HCT116 (cell line): ENCODE data around the gene ACSS1. TPM values are rescaled to one million over a fixed set of nuclear protein-coding genes. Genes with fewer than 3 reads are reported as not detected.

Experiments used
- ATAC-seq: fragments of 200-7000 bp; cut with Tn5 transposase; 2 replicates; pipeline ENCODE4 v1.9.1; 2020; ENCODE audit warnings: mild to moderate bottlenecking, moderate library complexity
- BruUV-seq: library from RNA; stranded (reverse); fragments of 400-500 nt; replicated peaks from 2 replicates; lab custom pipeline; 2021; lab: Mats Ljungman, UMichigan
- CTCF ChIA-PET: fragments of 300-600 bp; sonication (Branson Sonifier 250); formaldehyde crosslinking; loops from one replicate; lab custom pipeline; 2021; ENCODE audit warnings: antibody characterized with exemption; lab: Charles Lee
- POLR2A ChIA-PET: fragments of 300-600, 350-600 bp; sonication (Branson Sonifier 250); formaldehyde crosslinking; loops from one replicate; lab custom pipeline; 2021; ENCODE audit warnings: antibody characterized with exemption; lab: Charles Lee
- RAD21 ChIA-PET, 2 experiments: fragments of 300-600 bp; sonication (Branson Sonifier 250); formaldehyde crosslinking; loops; one replicate each; lab custom pipeline; 2023; ENCODE audit warnings: low total read pairs in 2 of 2; ENCODE audit not compliant: uncharacterized antibody in 2 of 2, unreplicated experiment in 2 of 2, low non-redundant PET in 1 of 2; lab: Charles Lee
- DNase-seq: peaks from one replicate; pipeline ENCODE4 v3.0.0-alpha.2; 2010; ENCODE audit warnings: low read depth, low spot score
- H2AFZ ChIP-seq: fragments of 200-600 bp; shearing (Covaris generic), sonication (generic); 2 replicates; pipeline ENCODE4 v1.6.1; 2017; ENCODE audit warnings: low read depth, mixed run types, mixed read lengths, antibody characterized with exemption, low read length; ENCODE audit not compliant: poor library complexity, severe bottlenecking
- H3K27ac ChIP-seq: 2 replicates; pipeline ENCODE4 v1.5.1; 2012; ENCODE audit warnings: low read depth, low read length
- H3K27me3 ChIP-seq: fragments of 200-600 bp; sonication (generic); 2 replicates; pipeline ENCODE4 v1.6.1; 2016; ENCODE audit warnings: mixed run types, low read length, mixed read lengths; ENCODE audit not compliant: insufficient read depth
- H3K36me3 ChIP-seq, 2 experiments: fragments of 200-500 bp in 1 of 2; fragments of 200-600 bp in 1 of 2; sonication (Bioruptor generic) in 1 of 2; sonication (generic) in 1 of 2; 2 replicates each; pipeline versions ENCODE4 v1.5.1 to v1.6.1; 2014 to 2016; ENCODE audit warnings: low read length in 2 of 2, inconsistent platforms in 1 of 2, mixed read lengths in 1 of 2, mixed run types in 1 of 2; ENCODE audit not compliant: insufficient read depth in 2 of 2, control insufficient read depth in 1 of 2
- H3K4me1 ChIP-seq, 2 experiments: fragments of 200-600 bp in 1 of 2; sonication (generic) in 1 of 2; 2 replicates each; pipeline versions ENCODE4 v1.5.1 to v1.6.1; 2012 to 2017; ENCODE audit warnings: low read length in 2 of 2, inconsistent platforms in 1 of 2, mild to moderate bottlenecking in 1 of 2, mixed read lengths in 1 of 2, mixed run types in 1 of 2, moderate library complexity in 1 of 2; ENCODE audit not compliant: insufficient read depth in 2 of 2, control insufficient read depth in 1 of 2
- H3K4me2 ChIP-seq: fragments of 200-600 bp; sonication (generic); 2 replicates; pipeline ENCODE4 v1.6.1; 2017; ENCODE audit warnings: mixed run types, low read length, mixed read lengths
- H3K4me3 ChIP-seq, 2 experiments: fragments of 200-600 bp in 1 of 2; sonication (generic) in 1 of 2; replicated peaks in 1 of 2; 2 replicates each; pipeline ENCODE4 v1.5.1; 2011 to 2016; ENCODE audit warnings: low read length in 2 of 2, control low read depth in 1 of 2, low read depth in 1 of 2, mild to moderate bottlenecking in 1 of 2, mixed read lengths in 1 of 2, mixed run types in 1 of 2
- H3K79me2 ChIP-seq: fragments of 200-600 bp; sonication (generic); 2 replicates; pipeline ENCODE4 v1.6.1; 2017; ENCODE audit warnings: mild to moderate bottlenecking, mixed run types, low read length, moderate library complexity, mixed read lengths; ENCODE audit not compliant: insufficient read depth
- H3K9ac ChIP-seq: fragments of 200-600 bp; sonication (generic); 2 replicates; pipeline ENCODE4 v1.6.1; 2016; ENCODE audit warnings: low read length, mixed read lengths
- H3K9me2 ChIP-seq: fragments of 200-600 bp; sonication (generic), shearing (Covaris generic); 2 replicates; pipeline ENCODE4 v1.6.1; 2017; ENCODE audit warnings: mixed run types, mild to moderate bottlenecking, moderate library complexity; ENCODE audit not compliant: insufficient read depth
- H3K9me3 ChIP-seq, 2 experiments: fragments of 200-500 bp in 1 of 2; fragments of 200-600 bp in 1 of 2; sonication (Bioruptor generic) in 1 of 2; sonication (generic) in 1 of 2; 2 replicates each; pipeline ENCODE4 v1.6.1; 2014 to 2017; ENCODE audit warnings: low read length in 2 of 2, mixed read lengths in 2 of 2, inconsistent platforms in 1 of 2, low read depth in 1 of 2, mild to moderate bottlenecking in 1 of 2, mixed run types in 1 of 2, moderate library complexity in 1 of 2; ENCODE audit not compliant: control insufficient read depth in 1 of 2, insufficient read depth in 1 of 2
- H4K20me1 ChIP-seq: fragments of 200-600 bp; sonication (generic), shearing (Covaris generic); 2 replicates; pipeline ENCODE4 v1.6.1; 2017; ENCODE audit warnings: mixed run types, mild to moderate bottlenecking, moderate library complexity; ENCODE audit not compliant: insufficient read depth
- CEBPB ChIP-seq: IDR thresholded peaks from 2 replicates; pipeline ENCODE4 v1.6.1; 2012; ENCODE audit warnings: low read depth
- EZH2 ChIP-seq: fragments of 200-600 bp; sonication (generic); IDR thresholded peaks from 2 replicates; pipeline ENCODE4 v1.6.1; 2017; ENCODE audit warnings: antibody characterized with exemption, mixed run types
- EZH2phosphoT487 ChIP-seq: fragments of 200-600 bp; IDR thresholded peaks from 2 replicates; pipeline ENCODE4 v1.6.1; 2018; ENCODE audit warnings: antibody characterized with exemption, borderline replicate concordance
- FOSL1 ChIP-seq: IDR thresholded peaks from 2 replicates; pipeline ENCODE4 v1.6.1; 2012; ENCODE audit warnings: low read depth
- POLR2AphosphoS5 ChIP-seq: IDR thresholded peaks from 2 replicates; pipeline ENCODE4 v1.6.1; 2011; ENCODE audit warnings: mild to moderate bottlenecking, low read depth, low read length, moderate library complexity
- SRF ChIP-seq: IDR thresholded peaks from 2 replicates; pipeline ENCODE4 v1.6.1; 2012; ENCODE audit warnings: low read depth
- ZFX ChIP-seq: fragments of 450-650 bp; IDR thresholded peaks from 2 replicates; pipeline ENCODE4 v1.6.1; 2017
- ZNF274 ChIP-seq: fragments of 200-500 bp; sonication (Bioruptor generic); IDR thresholded peaks from 2 replicates; pipeline ENCODE4 v1.6.1; 2014; ENCODE audit warnings: mild to moderate bottlenecking, low read depth, low read length, inconsistent platforms
- intact Hi-C: fragments of 100-400 bp; cut with micrococcal nuclease; formaldehyde crosslinking; loops from 2 replicates; pipeline ENCODE4 v1.10.0; 2022
- total RNA-seq: library from RNA; stranded (reverse); gene quantifications from one replicate; pipeline ENCODE4 v1.2.1, GENCODE V29; 2021; ENCODE audit not compliant: unreplicated experiment
- TF ChIP-seq, protein P1 (sequence below): IDR thresholded peaks from 2 replicates; pipeline ENCODE4 v1.6.1; 2012; ENCODE audit warnings: low read depth
- TF ChIP-seq, protein P2 (sequence below), 3 experiments: fragments of 200-600 bp in 1 of 3; sonication (generic) in 1 of 3; IDR thresholded peaks in 2 of 3; conservative IDR thresholded peaks in 1 of 3; 2 replicates each; pipeline ENCODE4 v1.5.1; 2012 to 2017; ENCODE audit warnings: low read depth in 2 of 3, low read length in 2 of 3, antibody characterized with exemption in 1 of 3, borderline replicate concordance in 1 of 3, control low read depth in 1 of 3, mild to moderate bottlenecking in 1 of 3, mixed read lengths in 1 of 3, mixed run types in 1 of 3, moderate library complexity in 1 of 3; ENCODE audit not compliant: insufficient read depth in 1 of 3
- TF ChIP-seq, protein P3 (sequence below): IDR thresholded peaks from 2 replicates; pipeline ENCODE4 v1.6.1; 2012

ACSS1 gene
- total RNA-seq, 1 experiment from 2014 or later = 0.27 TPM

DNA sequence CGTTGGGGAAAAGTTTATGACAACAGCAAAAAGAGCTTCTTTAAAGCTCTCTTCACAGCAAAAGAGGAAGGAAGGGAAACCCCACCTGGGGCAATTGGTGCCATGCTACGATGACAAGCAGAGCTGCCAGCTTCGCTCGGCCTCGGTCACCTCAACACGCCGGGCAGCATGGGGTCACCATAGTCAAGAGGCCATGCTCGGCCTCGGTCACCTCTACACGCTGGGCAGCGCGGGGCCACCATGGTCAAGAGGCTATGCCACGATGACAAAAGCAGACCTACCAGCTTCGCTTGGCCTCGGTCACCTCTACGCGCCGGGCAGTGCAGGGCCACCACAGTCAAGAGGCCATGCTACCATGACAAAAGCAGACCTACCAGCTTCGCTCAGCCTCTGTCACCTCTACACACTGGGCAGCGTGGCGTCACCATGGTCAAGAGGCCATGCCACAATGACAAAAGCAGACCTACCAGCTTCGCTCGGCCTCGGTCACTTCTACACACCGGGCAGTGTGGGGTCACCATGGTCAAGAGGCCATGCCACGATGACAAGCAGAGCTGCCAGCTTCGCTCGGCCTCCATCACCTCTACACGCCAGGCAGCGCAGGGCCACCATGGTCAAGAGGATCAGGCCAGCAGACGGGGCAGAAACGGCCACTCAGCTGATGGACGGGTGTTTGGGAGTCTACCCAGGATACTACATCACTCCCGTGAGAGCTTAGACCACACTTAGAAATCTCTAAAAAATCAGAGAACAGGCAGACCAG is 77.5 kb downstream of the ACSS1 start:
- no peak for DNase-seq
- intact Hi-C loops = no loop called here
- ChIA-PET CTCF (no interaction called here), POLR2A (no interaction called here), RAD21 (no interaction called here)
- no peak overlapping the region for H3K4me3 ChIP-seq
- no peaks in the 10 kb centered on the region for H3K9me2 ChIP-seq
- H3K79me2 ChIP-seq = peaks cover 62% of the 10 kb centered on the region
- peaks cover 0 to 5% of the 10 kb centered on the region in 2 experiments; a peak in 2 of 4 replicates for H3K9me3 ChIP-seq
- no peak for ATAC-seq
- no peaks in the 10 kb centered on the region for H4K20me1 ChIP-seq
- no peaks in the 10 kb centered on the region for H3K4me1 ChIP-seq
- H3K27ac ChIP-seq = no peak overlapping the region
- BruUV-seq = no TSS peak
- H3K27me3 ChIP-seq = no peaks in the 10 kb centered on the region
- H2AFZ ChIP-seq = no peak overlapping the region
- TF ChIP-seq, protein P1, sequence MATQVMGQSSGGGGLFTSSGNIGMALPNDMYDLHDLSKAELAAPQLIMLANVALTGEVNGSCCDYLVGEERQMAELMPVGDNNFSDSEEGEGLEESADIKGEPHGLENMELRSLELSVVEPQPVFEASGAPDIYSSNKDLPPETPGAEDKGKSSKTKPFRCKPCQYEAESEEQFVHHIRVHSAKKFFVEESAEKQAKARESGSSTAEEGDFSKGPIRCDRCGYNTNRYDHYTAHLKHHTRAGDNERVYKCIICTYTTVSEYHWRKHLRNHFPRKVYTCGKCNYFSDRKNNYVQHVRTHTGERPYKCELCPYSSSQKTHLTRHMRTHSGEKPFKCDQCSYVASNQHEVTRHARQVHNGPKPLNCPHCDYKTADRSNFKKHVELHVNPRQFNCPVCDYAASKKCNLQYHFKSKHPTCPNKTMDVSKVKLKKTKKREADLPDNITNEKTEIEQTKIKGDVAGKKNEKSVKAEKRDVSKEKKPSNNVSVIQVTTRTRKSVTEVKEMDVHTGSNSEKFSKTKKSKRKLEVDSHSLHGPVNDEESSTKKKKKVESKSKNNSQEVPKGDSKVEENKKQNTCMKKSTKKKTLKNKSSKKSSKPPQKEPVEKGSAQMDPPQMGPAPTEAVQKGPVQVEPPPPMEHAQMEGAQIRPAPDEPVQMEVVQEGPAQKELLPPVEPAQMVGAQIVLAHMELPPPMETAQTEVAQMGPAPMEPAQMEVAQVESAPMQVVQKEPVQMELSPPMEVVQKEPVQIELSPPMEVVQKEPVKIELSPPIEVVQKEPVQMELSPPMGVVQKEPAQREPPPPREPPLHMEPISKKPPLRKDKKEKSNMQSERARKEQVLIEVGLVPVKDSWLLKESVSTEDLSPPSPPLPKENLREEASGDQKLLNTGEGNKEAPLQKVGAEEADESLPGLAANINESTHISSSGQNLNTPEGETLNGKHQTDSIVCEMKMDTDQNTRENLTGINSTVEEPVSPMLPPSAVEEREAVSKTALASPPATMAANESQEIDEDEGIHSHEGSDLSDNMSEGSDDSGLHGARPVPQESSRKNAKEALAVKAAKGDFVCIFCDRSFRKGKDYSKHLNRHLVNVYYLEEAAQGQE = no peak
- no peak for TF ChIP-seq FOSL1
- TF ChIP-seq ZNF274 = no peak
- no peak for TF ChIP-seq CEBPB
- TF ChIP-seq, protein P2, sequence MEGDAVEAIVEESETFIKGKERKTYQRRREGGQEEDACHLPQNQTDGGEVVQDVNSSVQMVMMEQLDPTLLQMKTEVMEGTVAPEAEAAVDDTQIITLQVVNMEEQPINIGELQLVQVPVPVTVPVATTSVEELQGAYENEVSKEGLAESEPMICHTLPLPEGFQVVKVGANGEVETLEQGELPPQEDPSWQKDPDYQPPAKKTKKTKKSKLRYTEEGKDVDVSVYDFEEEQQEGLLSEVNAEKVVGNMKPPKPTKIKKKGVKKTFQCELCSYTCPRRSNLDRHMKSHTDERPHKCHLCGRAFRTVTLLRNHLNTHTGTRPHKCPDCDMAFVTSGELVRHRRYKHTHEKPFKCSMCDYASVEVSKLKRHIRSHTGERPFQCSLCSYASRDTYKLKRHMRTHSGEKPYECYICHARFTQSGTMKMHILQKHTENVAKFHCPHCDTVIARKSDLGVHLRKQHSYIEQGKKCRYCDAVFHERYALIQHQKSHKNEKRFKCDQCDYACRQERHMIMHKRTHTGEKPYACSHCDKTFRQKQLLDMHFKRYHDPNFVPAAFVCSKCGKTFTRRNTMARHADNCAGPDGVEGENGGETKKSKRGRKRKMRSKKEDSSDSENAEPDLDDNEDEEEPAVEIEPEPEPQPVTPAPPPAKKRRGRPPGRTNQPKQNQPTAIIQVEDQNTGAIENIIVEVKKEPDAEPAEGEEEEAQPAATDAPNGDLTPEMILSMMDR (IDR thresholded peaks at IDR 0.05 in 2 of 3, conservative IDR thresholded peaks at IDR 0.05 in 1 of 3; ENCODE audit: borderline replicate concordance in 1 of 3, insufficient read depth in 1 of 3, low read depth in 2 of 3, low read length in 2 of 3) = no peak
- no peak for TF ChIP-seq EZH2phosphoT487
- no peak for TF ChIP-seq EZH2
- TF ChIP-seq POLR2AphosphoS5 = no peak
- no peak for TF ChIP-seq ZFX
- TF ChIP-seq SRF = no peak
- TF ChIP-seq, protein P3, sequence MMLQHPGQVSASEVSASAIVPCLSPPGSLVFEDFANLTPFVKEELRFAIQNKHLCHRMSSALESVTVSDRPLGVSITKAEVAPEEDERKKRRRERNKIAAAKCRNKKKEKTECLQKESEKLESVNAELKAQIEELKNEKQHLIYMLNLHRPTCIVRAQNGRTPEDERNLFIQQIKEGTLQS = no peak
- no peak overlapping the region for H3K4me2 ChIP-seq
- no peak overlapping the region for H3K9ac ChIP-seq
- peaks cover 7 to 22% of the 10 kb centered on the region in 2 experiments; a peak in 3 of 4 replicates for H3K36me3 ChIP-seq
